Osteocyte (in vitro differentiated cells): Measurements from ENCODE around the gene ZPR1. TPM values are rescaled to one million over a fixed set of nuclear protein-coding genes. Genes with fewer than 3 reads are reported as not detected.

ENCODE experiments used
- DNase-seq: peaks from one replicate; pipeline ENCODE4 v3.0.0; 2021; ENCODE audit warnings: mixed read lengths; ENCODE audit not compliant: unreplicated experiment; ENCODE audit errors: extremely low spot score
- H3K27ac Mint-ChIP-seq: one replicate; pipeline ENCODE4 v1.8.0; 2021; ENCODE audit warnings: mild to moderate bottlenecking, mixed read lengths; ENCODE audit not compliant: unreplicated experiment
- H3K27me3 Mint-ChIP-seq: one replicate; pipeline ENCODE4 v1.8.0; 2021; ENCODE audit warnings: mixed read lengths; ENCODE audit not compliant: unreplicated experiment
- H3K36me3 Mint-ChIP-seq: one replicate; pipeline ENCODE4 v1.8.0; 2021; ENCODE audit warnings: mixed read lengths; ENCODE audit not compliant: unreplicated experiment
- H3K4me1 Mint-ChIP-seq: one replicate; pipeline ENCODE4 v1.8.0; 2021; ENCODE audit warnings: mixed read lengths; ENCODE audit not compliant: unreplicated experiment
- H3K4me3 Mint-ChIP-seq: one replicate; pipeline ENCODE4 v1.8.0; 2021; ENCODE audit warnings: mild to moderate bottlenecking, moderate library complexity, mixed read lengths; ENCODE audit not compliant: unreplicated experiment
- H3K9me3 Mint-ChIP-seq: one replicate; pipeline ENCODE4 v1.8.0; 2021; ENCODE audit warnings: mixed read lengths; ENCODE audit not compliant: unreplicated experiment
- CTCF ChIP-seq: fragments of 200-600 bp; sonication (generic); IDR thresholded peaks from 2 replicates; pipeline ENCODE4 v1.5.0; 2021; ENCODE audit warnings: antibody characterized with exemption, mild to moderate bottlenecking, moderate library complexity
- total RNA-seq: library from RNA; stranded (reverse); gene quantifications from 2 replicates; pipeline ENCODE4 v1.2.1, GENCODE V29; 2021

Gene ZPR1
- total RNA-seq, 1 donor from 2014 or later = 35.1 TPM

GRCh38 chr11:116830184-116830912, 42.5 kb upstream of the ZPR1 start:
- H3K9me3 Mint-ChIP-seq = no peaks in the 10 kb centered on the region
- no peaks in the 10 kb centered on the region for H3K27me3 Mint-ChIP-seq
- no peak overlapping the region for H3K27ac Mint-ChIP-seq
- TF ChIP-seq CTCF = no peak
- no peaks in the 10 kb centered on the region for H3K36me3 Mint-ChIP-seq
- DNase-seq = no peak
- H3K4me1 Mint-ChIP-seq = peaks cover 18% of the 10 kb centered on the region
- H3K4me3 Mint-ChIP-seq = no peak overlapping the region

- Mint-ChIP-seq H3K27ac (no peak within 1 kb of the TSS), H3K36me3 (no peaks in the 10 kb centered on the region), H3K4me3 (no peak within 1 kb of the TSS), H3K27me3 (no peaks in the 10 kb centered on the region), H3K4me1 (peaks cover 18% of the 10 kb centered on the region), H3K9me3 (no peaks in the 10 kb centered on the region)
- no peak for TF ChIP-seq CTCF
- no peak for DNase-seq
Measured at GRCh38 chr11:116829525-116830183, 41.8 kb upstream of the ZPR1 start, which contains the start of gene APOC3. APOC3 (plus strand) TSS chr11:116829907; CDS start chr11:116830583, 676 bp downstream.

GRCh38 chr11:116828632-116829524, 41.1 kb upstream of the ZPR1 start:
- DNase-seq = no peak
- H3K4me3 Mint-ChIP-seq = no peak overlapping the region
- no peak for TF ChIP-seq CTCF
- no peak overlapping the region for H3K27ac Mint-ChIP-seq
- H3K27me3 Mint-ChIP-seq = no peaks in the 10 kb centered on the region
- H3K36me3 Mint-ChIP-seq = no peaks in the 10 kb centered on the region
- H3K4me1 Mint-ChIP-seq = peaks cover 18% of the 10 kb centered on the region
- H3K9me3 Mint-ChIP-seq = no peaks in the 10 kb centered on the region

GRCh38 chr11:116827461-116827860, 39.6 kb upstream of the ZPR1 start:
- DNase-seq = no peak
- Mint-ChIP-seq H3K27ac (no peak overlapping the region), H3K36me3 (no peaks in the 10 kb centered on the region), H3K9me3 (no peaks in the 10 kb centered on the region), H3K27me3 (no peaks in the 10 kb centered on the region), H3K4me3 (no peak overlapping the region), H3K4me1 (peaks cover 18% of the 10 kb centered on the region)
- TF ChIP-seq CTCF = no peak
